A673 (cell line): ENCODE results near the gene CPB2. TPM values are rescaled to one million over a fixed set of nuclear protein-coding genes. Genes with fewer than 3 reads are reported as not detected.

Source experiments
- BruUV-seq: library from RNA; stranded (reverse); fragments of 400-500 nt; replicated peaks from 2 replicates; lab custom pipeline; 2021; lab: Mats Ljungman, UMichigan
- CTCF ChIA-PET: fragments of 300-600 bp; sonication (Branson Sonifier 250); formaldehyde crosslinking; loops from one replicate; lab custom pipeline; 2022; ENCODE audit warnings: antibody characterized with exemption; lab: Charles Lee
- POLR2A ChIA-PET: fragments of 300-600 bp; sonication (Branson Sonifier 250); formaldehyde crosslinking; loops from one replicate; lab custom pipeline; 2022; ENCODE audit warnings: antibody characterized with exemption; ENCODE audit not compliant: low non-redundant PET; lab: Charles Lee
- DNase-seq: peaks from one replicate; pipeline ENCODE4 v3.0.0-alpha.2; 2015; ENCODE audit warnings: low spot score
- H3K27ac ChIP-seq: fragments of 200-600 bp; sonication (generic); 2 replicates; pipeline ENCODE4 v1.5.1; 2016; ENCODE audit warnings: mixed run types, low read depth, mild to moderate bottlenecking, mixed read lengths, antibody characterized with exemption, low read length; ENCODE audit not compliant: poor library complexity, severe bottlenecking
- H3K27me3 ChIP-seq: fragments of 200-600 bp; sonication (generic); replicated peaks from 2 replicates; pipeline ENCODE4 v1.6.1; 2017; ENCODE audit warnings: mixed run types, low read depth, mild to moderate bottlenecking, mixed read lengths, antibody characterized with exemption, low read length; ENCODE audit not compliant: insufficient read depth, poor library complexity
- H3K36me3 ChIP-seq: fragments of 200-600 bp; sonication (generic); 2 replicates; pipeline ENCODE4 v1.6.1; 2016; ENCODE audit warnings: mixed run types, mild to moderate bottlenecking, mixed read lengths, antibody characterized with exemption, low read length; ENCODE audit not compliant: insufficient read depth, poor library complexity, severe bottlenecking
- H3K4me1 ChIP-seq: fragments of 200-600 bp; sonication (generic); 2 replicates; pipeline ENCODE4 v1.6.1; 2017; ENCODE audit warnings: mixed run types, mild to moderate bottlenecking, mixed read lengths, antibody characterized with exemption, low read length; ENCODE audit not compliant: insufficient read depth, poor library complexity, severe bottlenecking
- H3K4me3 ChIP-seq: fragments of 200-600 bp; sonication (generic); 2 replicates; pipeline ENCODE4 v1.5.1; 2016; ENCODE audit warnings: low read depth, mixed run types, mild to moderate bottlenecking, mixed read lengths, low read length; ENCODE audit not compliant: poor library complexity, severe bottlenecking
- H3K9me3 ChIP-seq: fragments of 200-600 bp; sonication (generic); 2 replicates; pipeline ENCODE4 v1.6.1; 2016; ENCODE audit warnings: mixed run types, low read depth, mild to moderate bottlenecking, mixed read lengths, antibody characterized with exemption, low read length; ENCODE audit not compliant: poor library complexity, severe bottlenecking
- CTCF ChIP-seq: fragments of 300-800, 200-600 bp; sonication (generic); conservative IDR thresholded peaks from 2 replicates; pipeline ENCODE4 v1.5.1; 2017; ENCODE audit warnings: low read depth, mild to moderate bottlenecking, antibody characterized with exemption, low read length, moderate library complexity, mixed read lengths
- EZH2 ChIP-seq: fragments of 200-600 bp; sonication (generic); IDR thresholded peaks from 2 replicates; pipeline ENCODE4 v1.6.1; 2017; ENCODE audit warnings: borderline replicate concordance, low read depth, mild to moderate bottlenecking, mixed read lengths, antibody characterized with exemption, low read length; ENCODE audit not compliant: poor library complexity, severe bottlenecking
- intact Hi-C: fragments of 100-400 bp; cut with micrococcal nuclease; formaldehyde crosslinking; loops from one replicate; pipeline ENCODE4 v1.10.0; 2022; ENCODE audit not compliant: unreplicated experiment
- total RNA-seq: library from RNA; stranded (reverse); gene quantifications from 2 replicates; pipeline ENCODE4 v1.2.3, GENCODE V29; 2021

The CPB2 gene
- total RNA-seq, 1 experiment from 2014 or later, result 5.5 TPM

- no TSS peak for BruUV-seq
- H3K9me3 ChIP-seq, result no peaks in the 10 kb centered on the region
- intact Hi-C loops, result no loop called here
- ChIA-PET CTCF (no interaction called here), POLR2A (interaction anchor here (0.6 kb wide), 1 partner anchor 69 kb away, joined by 3 read pairs; no protein-coding TSS in a partner anchor)
- DNase-seq, result no peak
- no peak overlapping the region for H3K4me3 ChIP-seq
- no peaks in the 10 kb centered on the region for H3K27me3 ChIP-seq
- peak overlapping the region; percentile 63 for H3K27ac ChIP-seq
- peaks cover 5% of the 10 kb centered on the region for H3K36me3 ChIP-seq
- TF ChIP-seq EZH2 (no peak), CTCF (no peak)
- peaks cover 43% of the 10 kb centered on the region for H3K4me1 ChIP-seq
These were observed 47.4 kb downstream of the CPB2 start for GRCh38 chr13:46057256-46058015.

- H3K4me1 ChIP-seq, result peaks cover 31% of the 10 kb centered on the region
- ChIA-PET CTCF (no interaction called here), POLR2A (interaction anchor here (0.7 kb wide), 1 partner anchor 1838 kb away, joined by 4 read pairs; no protein-coding TSS in a partner anchor)
- TF ChIP-seq EZH2 (no peak), CTCF (no peak)
- no peaks in the 10 kb centered on the region for H3K27me3 ChIP-seq
- H3K9me3 ChIP-seq, result no peaks in the 10 kb centered on the region
- intact Hi-C loops, result loop anchor here (2.0 kb wide), 2 partner anchors 63 to 71 kb away; no protein-coding TSS in a partner anchor
- H3K36me3 ChIP-seq, result peaks cover 20% of the 10 kb centered on the region
- no peak for DNase-seq
- peak overlapping the region; percentile 89 for H3K4me3 ChIP-seq
- peak overlapping the region; percentile 98 for H3K27ac ChIP-seq
- TSS peak; percentile 64 for BruUV-seq
These were observed 51.4 kb downstream of the CPB2 start for GRCh38 chr13:46053162-46054012.

DNA sequence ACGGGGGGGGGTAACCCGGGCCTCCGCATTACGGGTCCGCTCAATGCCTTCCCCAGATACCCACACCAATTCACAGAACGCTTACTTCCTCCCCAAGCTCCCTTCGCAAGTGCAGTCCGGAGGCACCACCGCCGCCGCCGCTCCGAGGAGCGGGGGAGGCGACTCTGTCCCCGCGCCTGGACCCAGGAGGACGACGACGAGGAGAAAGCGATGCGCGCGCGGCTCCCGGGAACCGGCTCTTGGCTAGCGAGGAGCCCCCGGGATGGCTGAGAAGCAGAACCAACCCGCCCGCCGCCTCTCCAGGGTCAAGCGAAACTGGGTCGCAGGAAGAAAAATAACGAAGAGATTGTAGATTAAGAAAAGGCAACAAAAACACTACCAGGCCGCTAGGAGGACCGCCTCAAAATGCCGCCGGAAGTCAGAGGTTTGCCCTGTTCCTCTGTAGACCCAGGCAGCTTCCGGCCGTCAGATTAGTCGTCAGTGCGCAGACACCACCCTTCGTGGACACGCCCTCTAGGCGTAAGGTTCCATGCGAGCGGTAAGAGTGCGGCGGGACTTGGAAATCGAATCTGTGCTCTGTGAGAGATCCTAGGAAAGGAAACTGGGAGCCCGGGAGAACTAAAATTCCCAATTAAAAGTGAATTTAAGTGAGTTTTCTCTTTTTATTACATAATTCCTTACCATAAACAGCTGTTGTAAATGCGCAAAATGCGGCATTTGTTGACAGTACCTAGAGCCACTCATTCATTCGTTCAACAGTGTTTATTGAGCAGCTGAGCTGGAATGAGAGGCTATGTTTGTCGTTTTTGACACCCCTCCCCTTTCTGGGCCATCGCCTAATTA, 52.3 kb downstream of the CPB2 start, which contains the start of gene ZC3H13:
Gene ZC3H13, minus strand, starts transcription at position 428 of the 843 bp plus-strand sequence. CDS start 7,239 bp downstream, outside the sequence.
- Histone ChIP-seq H3K4me1 (peaks cover 22% of the 10 kb centered on the region), H3K36me3 (peaks cover 25% of the 10 kb centered on the region), H3K9me3 (no peaks in the 10 kb centered on the region), H3K27ac (peak within 1 kb of the TSS; percentile 98), H3K4me3 (peak within 1 kb of the TSS; percentile 89), H3K27me3 (no peaks in the 10 kb centered on the region)
- ChIA-PET POLR2A (no interaction called here), CTCF (interaction anchor here (0.7 kb wide), 1 partner anchor 237 kb away, joined by 6 read pairs; no protein-coding TSS in a partner anchor)
- peak; percentile 99 for DNase-seq
- no TSS peak for BruUV-seq
- intact Hi-C loops, result loop anchor here (2.0 kb wide), 2 partner anchors 64 to 72 kb away; no protein-coding TSS in a partner anchor
- TF ChIP-seq CTCF, result peak; percentile 42; the same call in 1 of the 2 replicates
- no peak for TF ChIP-seq EZH2
